GM03348 (cell line): ENCODE data around the gene ARHGAP40.

Experiments used
- DNase-seq: peaks from one replicate; pipeline ENCODE4 v3.0.0; 2012; ENCODE audit warnings: low spot score

The ARHGAP40 gene

DNA sequence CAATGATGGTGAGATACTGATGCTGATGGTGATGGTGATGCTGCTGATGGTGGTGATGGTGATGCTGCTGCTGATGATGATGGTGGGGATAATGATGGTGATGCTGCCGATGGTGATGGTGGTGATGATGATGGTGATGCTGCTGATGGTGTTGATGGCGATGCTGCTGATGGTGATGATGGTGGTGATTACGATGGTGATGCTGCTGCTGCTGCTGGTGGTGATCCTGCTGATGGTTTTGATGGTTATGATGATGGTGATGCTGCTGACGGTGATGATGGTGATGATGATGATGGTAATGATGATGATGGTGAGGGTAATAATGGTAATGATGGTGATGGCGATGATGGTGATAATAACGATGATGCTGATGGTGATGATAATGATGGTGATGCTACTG lies 50.0 kb downstream of the ARHGAP40 start:
- no peak for DNase-seq

- no peak for DNase-seq
Measured at GRCh38 chr20:38652995-38653394, 51.4 kb downstream of the ARHGAP40 start.

- no peak for DNase-seq
Measured at GRCh38 chr20:38657390-38657789, 55.8 kb downstream of the ARHGAP40 start.

DNA sequence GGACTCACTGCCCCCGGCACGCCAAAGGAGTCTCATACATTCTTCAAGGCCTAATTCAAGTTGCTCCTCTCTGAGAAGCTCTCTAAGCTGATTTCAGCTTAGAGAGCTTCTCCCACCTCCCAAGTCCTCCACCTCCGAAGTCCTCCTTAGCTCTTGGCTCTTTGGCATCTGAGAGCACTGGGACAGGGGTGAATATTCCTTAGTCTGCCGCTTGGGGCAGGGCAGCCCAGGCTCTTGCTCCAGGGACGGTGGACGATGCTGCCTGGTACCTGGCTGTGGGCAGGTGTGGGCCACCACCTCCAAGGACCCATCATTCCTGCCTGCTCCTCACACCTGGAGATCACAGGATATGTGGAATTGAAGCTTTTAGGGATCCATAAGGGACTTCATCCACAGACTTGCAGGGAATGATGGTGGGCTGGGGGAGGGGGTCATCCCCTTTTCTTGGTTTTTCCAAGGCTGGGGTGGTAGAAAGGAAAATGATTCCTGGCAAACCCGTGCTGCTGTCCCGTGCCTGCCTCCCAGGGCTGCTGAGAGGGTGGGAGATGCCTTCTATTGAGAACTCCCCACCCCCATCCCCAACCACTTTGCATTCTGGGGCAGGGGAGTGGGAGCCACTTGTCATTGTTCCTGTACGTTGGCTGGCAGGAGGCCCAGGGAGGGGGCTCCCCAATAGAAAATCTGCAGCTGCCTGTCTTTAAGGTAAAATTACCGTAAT lies 57.4 kb downstream of the ARHGAP40 start:
- DNase-seq = peak; percentile 58

GRCh38 chr20:38659597-38659880 lies 57.9 kb downstream of the ARHGAP40 start:
- no peak for DNase-seq

GRCh38 chr20:38660429-38660828 lies 58.8 kb downstream of the ARHGAP40 start:
- no peak for DNase-seq

GRCh38 chr20:38663660-38664059 lies 62.1 kb downstream of the ARHGAP40 start:
- no peak for DNase-seq

- no peak for DNase-seq
Measured at GRCh38 chr20:38664284-38664683, 62.7 kb downstream of the ARHGAP40 start.

DNA sequence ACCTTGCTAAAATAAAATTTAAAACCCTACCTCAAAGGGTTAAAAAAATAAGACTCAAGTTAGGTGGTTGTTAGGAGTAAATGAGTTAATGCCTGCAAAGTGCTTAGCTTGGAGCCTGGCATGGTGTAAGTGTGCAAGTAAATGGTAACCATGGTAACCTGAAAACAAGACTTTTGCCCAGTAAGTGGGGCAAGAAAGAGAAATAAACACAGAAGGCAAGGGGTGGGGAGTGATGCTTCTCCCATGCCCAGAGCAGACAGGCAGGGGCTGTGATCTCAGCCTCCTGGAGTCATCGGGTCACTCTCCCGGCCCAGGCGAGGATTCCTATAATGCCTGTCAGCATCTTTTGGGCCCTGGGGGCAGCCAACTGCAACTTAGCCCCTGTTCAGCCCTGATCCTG lies 63.5 kb downstream of the ARHGAP40 start:
- DNase-seq = no peak

- no peak for DNase-seq
Measured at GRCh38 chr20:38665506-38666285, 64.1 kb downstream of the ARHGAP40 start.

DNA sequence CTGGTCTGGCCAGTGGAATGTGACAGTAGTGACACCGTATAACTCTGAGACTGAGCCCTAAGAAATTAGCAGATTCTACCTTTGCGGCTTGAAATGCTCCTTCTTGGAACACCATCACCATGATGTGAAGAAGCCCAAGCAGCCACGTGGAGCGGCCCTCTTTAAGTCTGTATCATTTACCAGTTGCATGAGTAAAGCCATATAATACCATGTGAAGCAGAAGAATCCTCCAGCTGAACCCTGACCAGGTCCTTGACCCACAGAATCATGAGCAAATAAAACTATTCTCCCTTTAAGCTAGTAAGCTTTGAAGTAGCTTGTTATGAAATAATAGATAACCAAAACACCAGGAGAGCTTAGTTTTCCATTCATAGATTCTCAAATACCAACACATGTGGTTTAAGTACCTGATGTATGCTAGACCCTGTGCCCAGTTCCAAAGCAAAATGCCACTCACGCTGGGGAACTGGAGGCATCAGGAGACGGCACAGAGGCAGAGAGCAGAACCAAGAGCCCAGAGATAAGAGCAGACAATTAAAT lies 65.9 kb downstream of the ARHGAP40 start:
- DNase-seq = no peak

- no peak for DNase-seq
Measured at GRCh38 chr20:38669688-38670087, 68.1 kb downstream of the ARHGAP40 start.

GRCh38 chr20:38670786-38671185 lies 69.2 kb downstream of the ARHGAP40 start:
- no peak for DNase-seq

GRCh38 chr20:38671186-38671585 lies 69.6 kb downstream of the ARHGAP40 start:
- DNase-seq = no peak

- DNase-seq = no peak
Measured at GRCh38 chr20:38671701-38672292, 70.2 kb downstream of the ARHGAP40 start.

- DNase-seq = no peak
Measured at GRCh38 chr20:38672504-38672903, 70.9 kb downstream of the ARHGAP40 start.

DNA sequence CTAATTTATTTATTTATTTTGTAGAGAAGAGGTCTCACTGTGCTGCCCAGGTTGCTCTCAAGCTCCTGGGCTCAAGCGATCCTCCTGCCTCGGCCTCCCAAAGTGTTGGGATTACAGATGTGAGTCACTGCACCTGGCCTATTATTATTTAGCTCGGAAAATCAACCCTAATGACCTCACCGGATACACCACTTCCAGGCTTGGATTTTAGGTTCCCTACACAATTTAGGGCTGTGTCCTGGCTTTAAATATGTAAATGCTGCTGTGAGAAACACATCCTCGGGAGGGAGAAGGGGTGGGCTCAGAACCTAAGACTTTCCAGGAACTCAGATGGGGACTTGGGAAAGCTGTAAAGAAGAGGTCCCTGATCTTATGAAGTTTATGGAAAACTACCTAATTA lies 71.7 kb downstream of the ARHGAP40 start:
- DNase-seq = no peak

GRCh38 chr20:38673725-38674091 lies 72.1 kb downstream of the ARHGAP40 start:
- DNase-seq = no peak

GRCh38 chr20:38674092-38674764 lies 72.6 kb downstream of the ARHGAP40 start:
- DNase-seq = peak; percentile 89

DNA sequence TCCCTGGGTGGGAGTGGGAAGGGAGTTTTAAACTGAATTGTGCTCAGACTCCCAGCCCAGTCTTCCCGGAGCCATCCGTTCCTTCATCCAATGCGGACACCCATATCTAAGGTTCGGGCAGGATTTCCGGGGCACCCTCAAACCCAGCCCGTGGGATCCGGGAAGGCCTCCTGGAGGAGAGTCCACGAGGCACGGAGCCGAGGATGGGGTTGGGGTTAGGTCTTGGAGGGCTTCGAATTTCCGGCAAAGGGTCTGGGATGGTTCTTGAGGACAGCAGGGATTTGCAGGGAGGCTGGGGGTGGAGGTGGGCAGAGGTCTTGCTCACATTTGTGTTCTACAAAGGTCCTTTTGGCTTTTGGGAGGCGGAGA lies 73.1 kb downstream of the ARHGAP40 start:
- DNase-seq = no peak

- DNase-seq = no peak
Measured at GRCh38 chr20:38676576-38676975, 75.0 kb downstream of the ARHGAP40 start.

DNA sequence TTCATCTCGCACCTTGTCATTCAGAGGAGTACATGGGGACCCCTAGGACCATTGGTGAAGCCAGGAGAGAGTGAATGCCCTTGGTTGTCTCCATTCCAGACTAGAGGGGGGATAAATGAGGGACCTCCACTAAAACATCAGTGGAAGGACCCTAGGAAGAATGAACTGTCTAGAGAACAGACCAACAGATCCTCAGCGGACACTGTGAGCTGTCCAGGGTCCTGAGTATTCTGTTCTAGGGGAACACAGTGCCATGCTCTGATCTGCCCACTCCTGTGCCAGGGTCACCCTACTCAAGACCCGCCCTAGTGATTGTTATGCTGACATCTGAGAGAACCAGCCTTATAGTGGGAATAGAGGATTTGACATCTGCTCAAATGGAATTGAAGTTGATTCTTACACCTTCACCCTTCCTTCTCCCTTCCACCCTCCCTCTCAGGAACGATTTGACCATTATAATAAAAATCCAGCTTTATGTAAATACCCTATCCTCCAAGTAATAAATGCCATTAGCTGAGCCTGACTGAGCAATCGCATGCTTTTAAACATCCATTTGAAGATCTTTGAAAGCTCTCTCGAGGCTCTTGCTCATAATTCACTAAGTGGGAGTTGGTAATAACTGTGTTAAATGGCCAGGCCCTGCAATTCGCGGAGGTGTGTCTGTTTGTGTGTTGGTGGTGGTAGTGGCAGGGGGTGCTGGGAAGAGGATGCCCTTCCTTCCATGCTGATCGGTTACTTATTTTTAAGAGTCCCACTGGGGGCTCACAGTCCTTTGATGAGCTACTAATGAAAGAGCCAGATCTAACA lies 79.1 kb downstream of the ARHGAP40 start:
- peak; percentile 40 for DNase-seq
